GM23338 (cell line): Measurements from ENCODE around the gene LRMDA. TPM values are rescaled to one million over a fixed set of nuclear protein-coding genes. Genes with fewer than 3 reads are reported as not detected.

Experiments used
- ATAC-seq: fragments of 200-7000 bp; cut with Tn5 transposase; 3 replicates; pipeline ENCODE4 v1.9.1; 2020
- DNase-seq: peaks from one replicate; pipeline ENCODE4 v3.0.0-alpha.2; 2015; ENCODE audit warnings: low spot score
- H2AFZ ChIP-seq: fragments of 200-600 bp; sonication (generic); 2 replicates; pipeline ENCODE4 v1.8.0; 2016; ENCODE audit warnings: antibody characterized with exemption, mild to moderate bottlenecking, moderate library complexity
- H3F3A ChIP-seq: fragments of 200-600 bp; sonication (generic); replicated peaks from 2 replicates; pipeline ENCODE4 v1.8.0; 2017; ENCODE audit warnings: antibody characterized with exemption, mixed run types, low read depth
- H3K27ac ChIP-seq: fragments of 200-600 bp; sonication (generic); 2 replicates; pipeline ENCODE4 v1.6.1; 2016; ENCODE audit warnings: low read depth
- H3K27me3 ChIP-seq: fragments of 200-600 bp; sonication (generic); 2 replicates; pipeline ENCODE4 v1.8.0; 2016; ENCODE audit warnings: mild to moderate bottlenecking, mixed run types, moderate library complexity; ENCODE audit not compliant: insufficient read depth
- H3K36me3 ChIP-seq: fragments of 200-600 bp; sonication (generic); 2 replicates; pipeline ENCODE4 v1.8.0; 2016; ENCODE audit warnings: mild to moderate bottlenecking; ENCODE audit not compliant: insufficient read depth
- H3K4me1 ChIP-seq: fragments of 200-600 bp; sonication (generic); 2 replicates; pipeline ENCODE4 v1.8.0; 2016; ENCODE audit warnings: mild to moderate bottlenecking, moderate library complexity; ENCODE audit not compliant: insufficient read depth
- H3K4me2 ChIP-seq: fragments of 200-600 bp; sonication (generic); 2 replicates; pipeline ENCODE4 v1.7.1; 2017; ENCODE audit warnings: mixed run types
- H3K4me3 ChIP-seq: fragments of 200-600 bp; sonication (generic); 2 replicates; pipeline ENCODE4 v1.6.1; 2016; ENCODE audit warnings: mixed run types
- H3K79me2 ChIP-seq: fragments of 200-600 bp; sonication (generic); replicated peaks from 2 replicates; pipeline ENCODE4 v1.8.0; 2017; ENCODE audit warnings: mild to moderate bottlenecking; ENCODE audit not compliant: insufficient read depth
- H3K9me2 ChIP-seq: fragments of 200-600 bp; sonication (generic); 2 replicates; pipeline ENCODE4 v1.8.0; 2017; ENCODE audit not compliant: insufficient read depth
- H4K20me1 ChIP-seq: fragments of 200-600 bp; sonication (generic); replicated peaks from 2 replicates; pipeline ENCODE4 v1.8.0; 2017; ENCODE audit warnings: mild to moderate bottlenecking; ENCODE audit not compliant: insufficient read depth
- H3K27ac Mint-ChIP-seq: 2 replicates; pipeline ENCODE4 v1.8.0; 2020; ENCODE audit warnings: inconsistent platforms, mild to moderate bottlenecking, moderate library complexity, mixed read lengths
- H3K27me3 Mint-ChIP-seq: 3 replicates; pipeline ENCODE4 v1.8.0; 2022; ENCODE audit warnings: low read depth, mild to moderate bottlenecking, moderate library complexity, mixed read lengths, inconsistent platforms; ENCODE audit not compliant: insufficient read depth, poor library complexity
- H3K36me3 Mint-ChIP-seq: 3 replicates; pipeline ENCODE4 v1.8.0; 2021; ENCODE audit warnings: low read depth, mild to moderate bottlenecking, inconsistent platforms, moderate library complexity, mixed read lengths
- H3K4me1 Mint-ChIP-seq: 3 replicates; pipeline ENCODE4 v1.8.0; 2020; ENCODE audit warnings: mild to moderate bottlenecking, inconsistent platforms, mixed read lengths
- H3K4me3 Mint-ChIP-seq: 3 replicates; pipeline ENCODE4 v1.8.0; 2021; ENCODE audit warnings: moderate library complexity, mild to moderate bottlenecking, inconsistent platforms, mixed read lengths
- H3K9me3 Mint-ChIP-seq: 3 replicates; pipeline ENCODE4 v1.8.0; 2020; ENCODE audit warnings: moderate library complexity, mild to moderate bottlenecking, inconsistent platforms, mixed read lengths
- EZH2 ChIP-seq: fragments of 200-600 bp; sonication (generic); IDR thresholded peaks from one replicate; pipeline ENCODE4 v1.8.0; 2017; ENCODE audit warnings: antibody characterized with exemption, mild to moderate bottlenecking, low read depth; ENCODE audit not compliant: unreplicated experiment
- EZH2phosphoT487 ChIP-seq: fragments of 200-600 bp; sonication (generic); IDR thresholded peaks from one replicate; pipeline ENCODE4 v1.8.1; 2018; ENCODE audit warnings: antibody characterized with exemption; ENCODE audit not compliant: unreplicated experiment
- NANOG ChIP-seq: IDR thresholded peaks from 2 replicates; pipeline ENCODE4 v1.6.1; 2016; ENCODE audit warnings: antibody characterized with exemption, borderline replicate concordance
- STAT1 ChIP-seq: IDR thresholded peaks from one replicate; pipeline ENCODE4 v1.6.1; 2016; ENCODE audit warnings: antibody characterized with exemption; ENCODE audit not compliant: unreplicated experiment
- polyA plus RNA-seq: library from polyadenylated mRNA; unstranded; fragments of >200 nt; fragmentation: Nextera tagmentation; extraction: Ambion mirVana; gene quantifications from 2 replicates; pipeline ENCODE4 v1.2.1, GENCODE V29; 2016
- total RNA-seq: library from RNA; depleted of rRNA; stranded (reverse); fragments of >200 nt; shearing (Covaris generic); gene quantifications from 2 replicates; pipeline ENCODE4 v1.2.3, GENCODE V29; 2014
- TF ChIP-seq, protein P1 (sequence below), 2 experiments: fragments of 200-600 bp in 1 of 2; sonication (generic) in 1 of 2; conservative IDR thresholded peaks; 2 replicates each; pipeline versions ENCODE4 v1.5.1 to v1.6.1; 2016 to 2017; ENCODE audit warnings: antibody characterized with exemption in 2 of 2, low read depth in 2 of 2, mild to moderate bottlenecking in 2 of 2, moderate library complexity in 1 of 2
- TF ChIP-seq, protein P2 (sequence below): IDR thresholded peaks from one replicate; pipeline ENCODE4 v1.6.1; 2018; ENCODE audit warnings: antibody characterized with exemption; ENCODE audit not compliant: unreplicated experiment
- TF ChIP-seq, protein P3 (sequence below): fragments of 250-450 bp; sonication (Bioruptor Pico); IDR thresholded peaks from 2 replicates; pipeline ENCODE4 v1.5.0; 2020; ENCODE audit warnings: mild to moderate bottlenecking, moderate library complexity

Gene LRMDA
- total and polyA plus RNA-seq, 2 experiments from 2014 or later: 0.90 to 1.8 TPM

DNA sequence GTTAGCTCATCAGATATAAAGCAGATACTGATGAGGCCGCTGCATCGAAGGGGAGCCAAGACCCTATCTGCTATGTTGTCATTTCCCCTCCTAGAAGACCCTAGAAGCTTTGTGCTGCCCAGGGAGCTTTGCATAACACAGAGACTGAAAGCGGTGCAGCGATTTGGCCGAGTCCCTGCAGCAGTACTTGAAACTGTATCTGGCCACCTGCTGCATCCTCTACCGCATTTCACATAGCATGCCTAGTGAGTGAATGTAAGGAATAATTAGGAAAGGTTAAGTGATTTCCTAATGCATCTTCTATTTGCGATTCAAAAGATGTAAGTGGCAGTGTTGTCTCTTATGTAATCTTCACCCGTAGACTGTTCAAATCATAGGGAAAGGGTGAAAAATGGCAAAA is 106.7 kb downstream of the LRMDA start:
- Histone ChIP-seq H3K27ac (no peak overlapping the region), H3K36me3 (no peaks in the 10 kb centered on the region), H3K4me3 (no peak overlapping the region), H4K20me1 (no peaks in the 10 kb centered on the region), H3K4me1 (peaks cover 50% of the 10 kb centered on the region), H3K4me2 (peak overlapping the region; percentile 46), H3K27me3 (no peaks in the 10 kb centered on the region), H2AFZ (no peak overlapping the region), H3K79me2 (no peaks in the 10 kb centered on the region), H3K9me2 (no peaks in the 10 kb centered on the region), H3F3A (no peaks in the 10 kb centered on the region)
- TF ChIP-seq, protein P1, sequence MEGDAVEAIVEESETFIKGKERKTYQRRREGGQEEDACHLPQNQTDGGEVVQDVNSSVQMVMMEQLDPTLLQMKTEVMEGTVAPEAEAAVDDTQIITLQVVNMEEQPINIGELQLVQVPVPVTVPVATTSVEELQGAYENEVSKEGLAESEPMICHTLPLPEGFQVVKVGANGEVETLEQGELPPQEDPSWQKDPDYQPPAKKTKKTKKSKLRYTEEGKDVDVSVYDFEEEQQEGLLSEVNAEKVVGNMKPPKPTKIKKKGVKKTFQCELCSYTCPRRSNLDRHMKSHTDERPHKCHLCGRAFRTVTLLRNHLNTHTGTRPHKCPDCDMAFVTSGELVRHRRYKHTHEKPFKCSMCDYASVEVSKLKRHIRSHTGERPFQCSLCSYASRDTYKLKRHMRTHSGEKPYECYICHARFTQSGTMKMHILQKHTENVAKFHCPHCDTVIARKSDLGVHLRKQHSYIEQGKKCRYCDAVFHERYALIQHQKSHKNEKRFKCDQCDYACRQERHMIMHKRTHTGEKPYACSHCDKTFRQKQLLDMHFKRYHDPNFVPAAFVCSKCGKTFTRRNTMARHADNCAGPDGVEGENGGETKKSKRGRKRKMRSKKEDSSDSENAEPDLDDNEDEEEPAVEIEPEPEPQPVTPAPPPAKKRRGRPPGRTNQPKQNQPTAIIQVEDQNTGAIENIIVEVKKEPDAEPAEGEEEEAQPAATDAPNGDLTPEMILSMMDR (conservative IDR thresholded peaks at IDR 0.05; ENCODE audit: low read depth in 2 of 2): no peak
- TF ChIP-seq NANOG (peak; percentile 62; the same call in 1 of the 2 replicates), EZH2 (no peak), EZH2phosphoT487 (no peak), STAT1 (no peak)
- TF ChIP-seq, protein P2, sequence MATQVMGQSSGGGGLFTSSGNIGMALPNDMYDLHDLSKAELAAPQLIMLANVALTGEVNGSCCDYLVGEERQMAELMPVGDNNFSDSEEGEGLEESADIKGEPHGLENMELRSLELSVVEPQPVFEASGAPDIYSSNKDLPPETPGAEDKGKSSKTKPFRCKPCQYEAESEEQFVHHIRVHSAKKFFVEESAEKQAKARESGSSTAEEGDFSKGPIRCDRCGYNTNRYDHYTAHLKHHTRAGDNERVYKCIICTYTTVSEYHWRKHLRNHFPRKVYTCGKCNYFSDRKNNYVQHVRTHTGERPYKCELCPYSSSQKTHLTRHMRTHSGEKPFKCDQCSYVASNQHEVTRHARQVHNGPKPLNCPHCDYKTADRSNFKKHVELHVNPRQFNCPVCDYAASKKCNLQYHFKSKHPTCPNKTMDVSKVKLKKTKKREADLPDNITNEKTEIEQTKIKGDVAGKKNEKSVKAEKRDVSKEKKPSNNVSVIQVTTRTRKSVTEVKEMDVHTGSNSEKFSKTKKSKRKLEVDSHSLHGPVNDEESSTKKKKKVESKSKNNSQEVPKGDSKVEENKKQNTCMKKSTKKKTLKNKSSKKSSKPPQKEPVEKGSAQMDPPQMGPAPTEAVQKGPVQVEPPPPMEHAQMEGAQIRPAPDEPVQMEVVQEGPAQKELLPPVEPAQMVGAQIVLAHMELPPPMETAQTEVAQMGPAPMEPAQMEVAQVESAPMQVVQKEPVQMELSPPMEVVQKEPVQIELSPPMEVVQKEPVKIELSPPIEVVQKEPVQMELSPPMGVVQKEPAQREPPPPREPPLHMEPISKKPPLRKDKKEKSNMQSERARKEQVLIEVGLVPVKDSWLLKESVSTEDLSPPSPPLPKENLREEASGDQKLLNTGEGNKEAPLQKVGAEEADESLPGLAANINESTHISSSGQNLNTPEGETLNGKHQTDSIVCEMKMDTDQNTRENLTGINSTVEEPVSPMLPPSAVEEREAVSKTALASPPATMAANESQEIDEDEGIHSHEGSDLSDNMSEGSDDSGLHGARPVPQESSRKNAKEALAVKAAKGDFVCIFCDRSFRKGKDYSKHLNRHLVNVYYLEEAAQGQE: no peak
- TF ChIP-seq, protein P3, sequence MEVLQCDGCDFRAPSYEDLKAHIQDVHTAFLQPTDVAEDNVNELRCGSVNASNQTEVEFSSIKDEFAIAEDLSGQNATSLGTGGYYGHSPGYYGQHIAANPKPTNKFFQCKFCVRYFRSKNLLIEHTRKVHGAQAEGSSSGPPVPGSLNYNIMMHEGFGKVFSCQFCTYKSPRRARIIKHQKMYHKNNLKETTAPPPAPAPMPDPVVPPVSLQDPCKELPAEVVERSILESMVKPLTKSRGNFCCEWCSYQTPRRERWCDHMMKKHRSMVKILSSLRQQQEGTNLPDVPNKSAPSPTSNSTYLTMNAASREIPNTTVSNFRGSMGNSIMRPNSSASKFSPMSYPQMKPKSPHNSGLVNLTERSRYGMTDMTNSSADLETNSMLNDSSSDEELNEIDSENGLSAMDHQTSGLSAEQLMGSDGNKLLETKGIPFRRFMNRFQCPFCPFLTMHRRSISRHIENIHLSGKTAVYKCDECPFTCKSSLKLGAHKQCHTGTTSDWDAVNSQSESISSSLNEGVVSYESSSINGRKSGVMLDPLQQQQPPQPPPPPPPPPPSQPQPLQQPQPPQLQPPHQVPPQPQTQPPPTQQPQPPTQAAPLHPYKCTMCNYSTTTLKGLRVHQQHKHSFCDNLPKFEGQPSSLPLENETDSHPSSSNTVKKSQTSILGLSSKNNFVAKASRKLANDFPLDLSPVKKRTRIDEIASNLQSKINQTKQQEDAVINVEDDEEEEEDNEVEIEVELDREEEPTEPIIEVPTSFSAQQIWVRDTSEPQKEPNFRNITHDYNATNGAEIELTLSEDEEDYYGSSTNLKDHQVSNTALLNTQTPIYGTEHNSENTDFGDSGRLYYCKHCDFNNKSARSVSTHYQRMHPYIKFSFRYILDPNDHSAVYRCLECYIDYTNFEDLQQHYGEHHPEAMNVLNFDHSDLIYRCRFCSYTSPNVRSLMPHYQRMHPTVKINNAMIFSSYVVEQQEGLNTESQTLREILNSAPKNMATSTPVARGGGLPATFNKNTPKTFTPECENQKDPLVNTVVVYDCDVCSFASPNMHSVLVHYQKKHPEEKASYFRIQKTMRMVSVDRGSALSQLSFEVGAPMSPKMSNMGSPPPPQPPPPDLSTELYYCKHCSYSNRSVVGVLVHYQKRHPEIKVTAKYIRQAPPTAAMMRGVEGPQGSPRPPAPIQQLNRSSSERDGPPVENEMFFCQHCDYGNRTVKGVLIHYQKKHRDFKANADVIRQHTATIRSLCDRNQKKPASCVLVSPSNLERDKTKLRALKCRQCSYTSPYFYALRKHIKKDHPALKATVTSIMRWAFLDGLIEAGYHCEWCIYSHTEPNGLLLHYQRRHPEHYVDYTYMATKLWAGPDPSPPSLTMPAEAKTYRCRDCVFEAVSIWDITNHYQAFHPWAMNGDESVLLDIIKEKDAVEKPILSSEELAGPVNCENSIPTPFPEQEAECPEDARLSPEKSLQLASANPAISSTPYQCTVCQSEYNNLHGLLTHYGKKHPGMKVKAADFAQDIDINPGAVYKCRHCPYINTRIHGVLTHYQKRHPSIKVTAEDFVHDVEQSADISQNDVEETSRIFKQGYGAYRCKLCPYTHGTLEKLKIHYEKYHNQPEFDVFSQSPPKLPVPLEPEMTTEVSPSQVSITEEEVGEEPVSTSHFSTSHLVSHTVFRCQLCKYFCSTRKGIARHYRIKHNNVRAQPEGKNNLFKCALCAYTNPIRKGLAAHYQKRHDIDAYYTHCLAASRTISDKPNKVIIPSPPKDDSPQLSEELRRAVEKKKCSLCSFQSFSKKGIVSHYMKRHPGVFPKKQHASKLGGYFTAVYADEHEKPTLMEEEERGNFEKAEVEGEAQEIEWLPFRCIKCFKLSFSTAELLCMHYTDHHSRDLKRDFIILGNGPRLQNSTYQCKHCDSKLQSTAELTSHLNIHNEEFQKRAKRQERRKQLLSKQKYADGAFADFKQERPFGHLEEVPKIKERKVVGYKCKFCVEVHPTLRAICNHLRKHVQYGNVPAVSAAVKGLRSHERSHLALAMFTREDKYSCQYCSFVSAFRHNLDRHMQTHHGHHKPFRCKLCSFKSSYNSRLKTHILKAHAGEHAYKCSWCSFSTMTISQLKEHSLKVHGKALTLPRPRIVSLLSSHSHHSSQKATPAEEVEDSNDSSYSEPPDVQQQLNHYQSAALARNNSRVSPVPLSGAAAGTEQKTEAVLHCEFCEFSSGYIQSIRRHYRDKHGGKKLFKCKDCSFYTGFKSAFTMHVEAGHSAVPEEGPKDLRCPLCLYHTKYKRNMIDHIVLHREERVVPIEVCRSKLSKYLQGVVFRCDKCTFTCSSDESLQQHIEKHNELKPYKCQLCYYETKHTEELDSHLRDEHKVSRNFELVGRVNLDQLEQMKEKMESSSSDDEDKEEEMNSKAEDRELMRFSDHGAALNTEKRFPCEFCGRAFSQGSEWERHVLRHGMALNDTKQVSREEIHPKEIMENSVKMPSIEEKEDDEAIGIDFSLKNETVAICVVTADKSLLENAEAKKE (CRISPR knock-in tag): peak; percentile 44; the same call in 1 of the 2 replicates
- Mint-ChIP-seq H3K4me3 (no peak overlapping the region; the same call in 2 of the 3 replicates), H3K27me3 (peaks cover 9% of the 10 kb centered on the region), H3K27ac (no peak overlapping the region), H3K36me3 (peaks cover 3% of the 10 kb centered on the region; the same call in 2 of the 3 replicates), H3K9me3 (no peaks in the 10 kb centered on the region; the same call in 2 of the 3 replicates), H3K4me1 (peaks cover 64% of the 10 kb centered on the region)
- peak; percentile 86 for ATAC-seq
- DNase-seq: peak; percentile 71
